MM.1S (cell line): ENCODE data around the gene ZNF765.
"Not testable (repeated sequence)": the region's sequence is repeated elsewhere in the genome, so short reads cannot be mapped to it uniquely, and the experiment has no call there.

ENCODE experiments used
- DNase-seq: peaks from one replicate; pipeline ENCODE4 v3.0.0-alpha.2; 2015
- H2AFZ ChIP-seq: fragments of 300-600 bp; sonication (generic); 2 replicates; pipeline ENCODE4 v1.6.0; 2016; ENCODE audit warnings: antibody characterized with exemption, low read length
- H3F3A ChIP-seq: fragments of 300-600 bp; sonication (generic); 2 replicates; pipeline ENCODE4 v1.6.1; 2016; ENCODE audit warnings: mild to moderate bottlenecking, antibody characterized with exemption, low read length, moderate library complexity, mixed read lengths; ENCODE audit not compliant: insufficient read depth
- H3K27ac ChIP-seq: fragments of 300-600 bp; sonication (generic); 2 replicates; pipeline ENCODE4 v1.5.1; 2016; ENCODE audit warnings: mild to moderate bottlenecking, low read length
- H3K27me3 ChIP-seq: fragments of 300-600 bp; sonication (generic); replicated peaks from 2 replicates; pipeline ENCODE4 v1.6.0; 2016; ENCODE audit warnings: low read length; ENCODE audit not compliant: insufficient read depth
- H3K36me3 ChIP-seq: fragments of 300-600 bp; sonication (generic); replicated peaks from 2 replicates; pipeline ENCODE4 v1.6.1; 2016; ENCODE audit warnings: mild to moderate bottlenecking, low read length, mixed read lengths; ENCODE audit not compliant: insufficient read depth
- H3K4me1 ChIP-seq: fragments of 300-600 bp; sonication (generic); 2 replicates; pipeline ENCODE4 v1.6.1; 2016; ENCODE audit warnings: low read length, mixed read lengths
- H3K4me2 ChIP-seq: fragments of 300-600 bp; sonication (generic); 2 replicates; pipeline ENCODE4 v1.6.0; 2016; ENCODE audit warnings: low read depth, low read length
- H3K4me3 ChIP-seq: fragments of 300-600 bp; sonication (generic); 2 replicates; pipeline ENCODE4 v1.5.1; 2016; ENCODE audit warnings: low read length, mixed read lengths
- H3K79me2 ChIP-seq: fragments of 300-600 bp; sonication (generic); 2 replicates; pipeline ENCODE4 v1.6.1; 2016; ENCODE audit warnings: mixed run types, low read length, mixed read lengths
- H3K9ac ChIP-seq: fragments of 300-600 bp; sonication (generic); 2 replicates; pipeline ENCODE4 v1.6.1; 2016; ENCODE audit warnings: low read length, mixed read lengths
- H3K9me2 ChIP-seq: fragments of 300-600 bp; sonication (generic); replicated peaks from 2 replicates; pipeline ENCODE4 v1.6.1; 2016; ENCODE audit warnings: mild to moderate bottlenecking, low read length, mixed read lengths; ENCODE audit not compliant: insufficient read depth
- H3K9me3 ChIP-seq: fragments of 300-600 bp; sonication (generic); replicated peaks from 2 replicates; pipeline ENCODE4 v1.6.1; 2016; ENCODE audit warnings: mild to moderate bottlenecking, low read length, mixed read lengths; ENCODE audit not compliant: insufficient read depth
- H4K20me1 ChIP-seq: fragments of 300-600 bp; sonication (generic); 2 replicates; pipeline ENCODE4 v1.6.1; 2016; ENCODE audit warnings: mild to moderate bottlenecking, low read length, moderate library complexity, mixed read lengths; ENCODE audit not compliant: insufficient read depth
- EZH2 ChIP-seq: fragments of 300-600 bp; sonication (generic); optimal IDR thresholded peaks from 2 replicates; pipeline ENCODE3; 2017; ENCODE audit warnings: low read depth, mild to moderate bottlenecking, antibody characterized with exemption, low read length, mixed read lengths
- EZH2phosphoT487 ChIP-seq: fragments of 300-600 bp; sonication (generic); IDR thresholded peaks from 2 replicates; pipeline ENCODE4 v1.6.1; 2018; ENCODE audit warnings: antibody characterized with exemption, low read length
- TF ChIP-seq, protein P1 (sequence below): fragments of 300-600 bp; sonication (generic); IDR thresholded peaks from 2 replicates; pipeline ENCODE4 v1.5.1; 2016; ENCODE audit warnings: antibody characterized with exemption, low read length, mixed read lengths

The ZNF765 gene

GRCh38 chr19:53409505-53410204 lies 14.7 kb downstream of the ZNF765 start:
- TF ChIP-seq EZH2 (no peak), EZH2phosphoT487 (no peak)
- TF ChIP-seq, protein P1, sequence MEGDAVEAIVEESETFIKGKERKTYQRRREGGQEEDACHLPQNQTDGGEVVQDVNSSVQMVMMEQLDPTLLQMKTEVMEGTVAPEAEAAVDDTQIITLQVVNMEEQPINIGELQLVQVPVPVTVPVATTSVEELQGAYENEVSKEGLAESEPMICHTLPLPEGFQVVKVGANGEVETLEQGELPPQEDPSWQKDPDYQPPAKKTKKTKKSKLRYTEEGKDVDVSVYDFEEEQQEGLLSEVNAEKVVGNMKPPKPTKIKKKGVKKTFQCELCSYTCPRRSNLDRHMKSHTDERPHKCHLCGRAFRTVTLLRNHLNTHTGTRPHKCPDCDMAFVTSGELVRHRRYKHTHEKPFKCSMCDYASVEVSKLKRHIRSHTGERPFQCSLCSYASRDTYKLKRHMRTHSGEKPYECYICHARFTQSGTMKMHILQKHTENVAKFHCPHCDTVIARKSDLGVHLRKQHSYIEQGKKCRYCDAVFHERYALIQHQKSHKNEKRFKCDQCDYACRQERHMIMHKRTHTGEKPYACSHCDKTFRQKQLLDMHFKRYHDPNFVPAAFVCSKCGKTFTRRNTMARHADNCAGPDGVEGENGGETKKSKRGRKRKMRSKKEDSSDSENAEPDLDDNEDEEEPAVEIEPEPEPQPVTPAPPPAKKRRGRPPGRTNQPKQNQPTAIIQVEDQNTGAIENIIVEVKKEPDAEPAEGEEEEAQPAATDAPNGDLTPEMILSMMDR = no peak
- no peak for DNase-seq

DNA sequence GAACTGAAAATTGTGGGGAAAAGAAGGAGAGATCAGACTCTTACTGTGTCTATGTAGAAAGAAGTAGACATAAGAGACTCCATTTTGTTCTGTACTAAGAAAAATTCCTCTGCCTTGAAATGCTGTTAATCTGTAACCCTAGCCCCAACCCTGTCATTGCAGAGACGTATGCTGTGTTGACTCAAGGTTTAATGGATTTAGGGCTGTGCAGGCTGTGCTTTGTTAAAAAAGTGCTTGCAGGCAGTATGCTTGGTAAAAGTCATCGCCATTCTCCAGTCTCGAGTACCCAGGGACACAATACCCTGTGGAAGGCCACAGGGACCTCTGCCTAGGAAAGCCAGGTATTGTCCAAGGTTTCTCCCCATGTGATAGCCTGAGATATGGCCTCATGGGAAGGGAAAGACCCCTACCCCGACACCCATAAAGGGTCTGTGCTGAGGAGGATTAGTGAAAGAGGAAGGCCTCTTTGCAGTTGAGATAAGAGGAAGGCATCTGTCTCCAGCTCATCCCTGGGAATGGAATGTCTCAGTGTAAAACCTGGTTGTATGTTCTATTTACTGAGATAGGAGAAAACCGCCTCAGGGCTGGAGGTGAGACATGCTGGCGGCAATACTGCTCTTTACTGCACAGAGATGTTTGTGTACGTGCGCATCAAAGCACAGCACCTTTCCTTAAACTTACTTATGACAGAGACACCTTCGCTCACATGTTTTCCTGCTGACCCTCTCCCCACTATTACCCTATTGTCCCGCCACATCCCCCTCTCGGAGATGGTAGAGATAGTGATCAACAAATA lies 25.8 kb downstream of the ZNF765 start:
- H4K20me1 ChIP-seq, H3K27me3 ChIP-seq, H3K4me1 ChIP-seq, H3K9me2 ChIP-seq, H3K4me2 ChIP-seq, H3K4me3 ChIP-seq, DNase-seq, H3K9me3 ChIP-seq, H3F3A ChIP-seq, H3K27ac ChIP-seq, H3K36me3 ChIP-seq, H2AFZ ChIP-seq, H3K79me2 ChIP-seq, H3K9ac ChIP-seq: not testable (repeated sequence)

More at GRCh38 chr19:53409505-53410204, 14.7 kb downstream of the ZNF765 start:
- H3K27me3 ChIP-seq = no peaks in the 10 kb centered on the region
- no peak overlapping the region for H2AFZ ChIP-seq
- H3K4me3 ChIP-seq = no peak overlapping the region
- H3K9me3 ChIP-seq = no peaks in the 10 kb centered on the region; the same call in 1 of the 2 replicates
- H3K9ac ChIP-seq = no peak overlapping the region
- H4K20me1 ChIP-seq = no peaks in the 10 kb centered on the region
- H3K27ac ChIP-seq = no peak overlapping the region
- H3F3A ChIP-seq = no peaks in the 10 kb centered on the region
- peaks cover 20% of the 10 kb centered on the region for H3K36me3 ChIP-seq
- H3K4me1 ChIP-seq = no peaks in the 10 kb centered on the region
- H3K9me2 ChIP-seq = no peaks in the 10 kb centered on the region
- H3K79me2 ChIP-seq = no peaks in the 10 kb centered on the region
- no peak overlapping the region for H3K4me2 ChIP-seq

DNA sequence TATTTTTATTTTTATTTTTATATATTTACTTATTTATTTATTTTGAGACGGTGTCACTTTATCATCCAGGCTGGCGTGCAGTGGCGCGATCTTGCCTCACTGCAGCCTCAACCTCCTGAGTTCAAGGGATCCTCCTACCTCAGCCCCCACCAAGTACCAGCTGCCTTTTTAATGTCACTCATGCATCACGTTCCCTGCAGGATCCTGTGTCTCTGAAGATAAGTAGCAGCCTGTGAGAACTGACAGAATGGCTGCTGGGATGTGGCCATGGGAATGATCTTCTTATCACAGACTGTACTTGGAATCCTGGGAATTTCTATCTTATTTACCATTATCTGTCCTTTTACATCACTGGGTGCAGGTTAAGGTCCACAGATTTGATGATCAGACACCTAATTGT lies 27.6 kb downstream of the ZNF765 start:
- TF ChIP-seq EZH2 (no peak), EZH2phosphoT487 (no peak)
- TF ChIP-seq, protein P1 = no peak
- Histone ChIP-seq H3K79me2 (no peaks in the 10 kb centered on the region), H3K9ac (no peak overlapping the region), H3K9me2 (no peaks in the 10 kb centered on the region), H3K4me3 (no peak overlapping the region), H3K4me2 (no peak overlapping the region), H3K4me1 (no peaks in the 10 kb centered on the region), H4K20me1 (no peaks in the 10 kb centered on the region), H3K27me3 (no peaks in the 10 kb centered on the region), H3K9me3 (no peaks in the 10 kb centered on the region), H3K36me3 (no peaks in the 10 kb centered on the region), H2AFZ (no peak overlapping the region), H3F3A (no peaks in the 10 kb centered on the region), H3K27ac (no peak overlapping the region)
- DNase-seq = no peak

DNA sequence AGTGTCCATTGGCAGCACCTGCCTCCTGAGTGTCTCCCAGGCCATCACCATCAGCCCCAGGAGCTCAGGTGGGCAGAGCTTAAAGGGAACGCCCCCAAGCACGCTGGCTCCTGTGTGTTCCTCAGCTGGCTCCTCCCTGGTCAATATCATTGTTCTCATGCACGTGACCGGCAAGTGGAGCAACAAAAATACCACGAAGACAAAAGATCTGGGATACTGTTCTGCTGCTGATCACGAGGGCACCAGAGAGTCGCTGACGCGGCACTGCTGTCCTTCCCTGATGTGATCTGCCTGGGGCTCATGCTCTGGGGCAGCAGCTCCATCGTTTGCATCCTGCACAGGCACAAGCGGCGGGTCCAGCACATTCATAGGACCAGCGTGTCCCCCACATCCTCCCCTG lies 28.1 kb downstream of the ZNF765 start:
- H3F3A ChIP-seq, DNase-seq, H3K4me2 ChIP-seq, H3K9ac ChIP-seq, H3K9me2 ChIP-seq, H3K4me3 ChIP-seq, H3K27ac ChIP-seq, H3K4me1 ChIP-seq, H3K9me3 ChIP-seq, H2AFZ ChIP-seq, H4K20me1 ChIP-seq, H3K36me3 ChIP-seq, H3K27me3 ChIP-seq, H3K79me2 ChIP-seq: not testable (repeated sequence)

- not testable (repeated sequence) for H3K9me2 ChIP-seq, H3K9ac ChIP-seq, H3K4me1 ChIP-seq, H4K20me1 ChIP-seq, H3K79me2 ChIP-seq, H3K27ac ChIP-seq, H3F3A ChIP-seq, H3K27me3 ChIP-seq, H3K9me3 ChIP-seq, H3K36me3 ChIP-seq, H3K4me3 ChIP-seq, H2AFZ ChIP-seq, H3K4me2 ChIP-seq, DNase-seq
Measured at GRCh38 chr19:53423680-53424079, 28.7 kb downstream of the ZNF765 start.
